HL-60 (cell line): ENCODE results near the gene MUC6.

Experiments
- GABPA ChIP-seq: IDR thresholded peaks from 2 replicates; pipeline ENCODE4 v1.6.1; 2012; ENCODE audit warnings: low read depth
- POLR2AphosphoS5 ChIP-seq: IDR thresholded peaks from 2 replicates; pipeline ENCODE4 v1.6.1; 2012; ENCODE audit warnings: low read depth
- TF ChIP-seq, protein P1 (sequence below): IDR thresholded peaks from one replicate; pipeline ENCODE4 v1.5.1; 2011; ENCODE audit warnings: low read length, control low read depth, inconsistent platforms; ENCODE audit not compliant: insufficient read depth

DNA sequence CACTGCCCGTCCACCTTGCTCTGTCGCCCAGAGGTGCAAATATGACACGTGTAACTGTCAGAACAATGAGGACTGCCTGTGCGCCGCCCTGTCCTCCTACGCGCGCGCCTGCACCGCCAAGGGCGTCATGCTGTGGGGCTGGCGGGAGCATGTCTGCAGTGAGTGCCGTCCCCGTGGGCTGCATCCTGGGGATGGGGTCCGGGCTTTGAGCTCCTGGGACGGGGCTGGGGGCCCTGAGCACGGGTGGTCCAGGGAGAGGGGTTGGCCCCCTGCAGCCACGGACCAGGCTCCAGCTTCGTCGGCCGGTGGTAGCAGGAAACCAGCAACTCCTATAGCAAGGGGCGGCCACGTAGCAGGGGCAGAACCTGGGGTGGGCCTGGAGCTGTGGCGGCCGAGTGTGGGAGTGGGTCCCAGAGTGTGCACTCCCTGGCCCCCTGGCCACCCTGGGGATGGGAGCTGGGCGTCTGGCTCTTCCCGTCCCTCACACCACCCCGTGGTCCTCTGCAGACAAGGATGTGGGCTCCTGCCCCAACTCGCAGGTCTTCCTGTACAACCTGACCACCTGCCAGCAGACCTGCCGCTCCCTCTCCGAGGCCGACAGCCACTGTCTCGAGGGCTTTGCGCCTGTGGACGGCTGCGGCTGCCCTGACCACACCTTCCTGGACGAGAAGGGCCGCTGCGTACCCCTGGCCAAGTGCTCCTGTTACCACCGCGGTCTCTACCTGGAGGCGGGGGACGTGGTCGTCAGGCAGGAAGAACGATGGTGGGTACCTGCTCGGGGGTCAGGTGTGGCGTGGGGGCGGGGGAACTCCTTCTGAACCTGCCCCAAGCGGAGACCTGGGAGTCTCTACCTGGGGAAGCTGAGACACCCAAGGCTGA is 48.3 kb upstream of the MUC6 start:
- TF ChIP-seq, protein P1, sequence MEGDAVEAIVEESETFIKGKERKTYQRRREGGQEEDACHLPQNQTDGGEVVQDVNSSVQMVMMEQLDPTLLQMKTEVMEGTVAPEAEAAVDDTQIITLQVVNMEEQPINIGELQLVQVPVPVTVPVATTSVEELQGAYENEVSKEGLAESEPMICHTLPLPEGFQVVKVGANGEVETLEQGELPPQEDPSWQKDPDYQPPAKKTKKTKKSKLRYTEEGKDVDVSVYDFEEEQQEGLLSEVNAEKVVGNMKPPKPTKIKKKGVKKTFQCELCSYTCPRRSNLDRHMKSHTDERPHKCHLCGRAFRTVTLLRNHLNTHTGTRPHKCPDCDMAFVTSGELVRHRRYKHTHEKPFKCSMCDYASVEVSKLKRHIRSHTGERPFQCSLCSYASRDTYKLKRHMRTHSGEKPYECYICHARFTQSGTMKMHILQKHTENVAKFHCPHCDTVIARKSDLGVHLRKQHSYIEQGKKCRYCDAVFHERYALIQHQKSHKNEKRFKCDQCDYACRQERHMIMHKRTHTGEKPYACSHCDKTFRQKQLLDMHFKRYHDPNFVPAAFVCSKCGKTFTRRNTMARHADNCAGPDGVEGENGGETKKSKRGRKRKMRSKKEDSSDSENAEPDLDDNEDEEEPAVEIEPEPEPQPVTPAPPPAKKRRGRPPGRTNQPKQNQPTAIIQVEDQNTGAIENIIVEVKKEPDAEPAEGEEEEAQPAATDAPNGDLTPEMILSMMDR = no peak
- no peak for TF ChIP-seq POLR2AphosphoS5
- TF ChIP-seq GABPA = no peak
